Measurements from ENCODE around the gene C4orf50.

GRCh38 chr4:5895287-5895686 is 122.9 kb downstream of the C4orf50 start:
- no peak for TF ChIP-seq EZH2 (IDR thresholded peaks at IDR 0.05; ENCODE audit: low read depth, low read length, severe bottlenecking)
- TF ChIP-seq, protein P1, sequence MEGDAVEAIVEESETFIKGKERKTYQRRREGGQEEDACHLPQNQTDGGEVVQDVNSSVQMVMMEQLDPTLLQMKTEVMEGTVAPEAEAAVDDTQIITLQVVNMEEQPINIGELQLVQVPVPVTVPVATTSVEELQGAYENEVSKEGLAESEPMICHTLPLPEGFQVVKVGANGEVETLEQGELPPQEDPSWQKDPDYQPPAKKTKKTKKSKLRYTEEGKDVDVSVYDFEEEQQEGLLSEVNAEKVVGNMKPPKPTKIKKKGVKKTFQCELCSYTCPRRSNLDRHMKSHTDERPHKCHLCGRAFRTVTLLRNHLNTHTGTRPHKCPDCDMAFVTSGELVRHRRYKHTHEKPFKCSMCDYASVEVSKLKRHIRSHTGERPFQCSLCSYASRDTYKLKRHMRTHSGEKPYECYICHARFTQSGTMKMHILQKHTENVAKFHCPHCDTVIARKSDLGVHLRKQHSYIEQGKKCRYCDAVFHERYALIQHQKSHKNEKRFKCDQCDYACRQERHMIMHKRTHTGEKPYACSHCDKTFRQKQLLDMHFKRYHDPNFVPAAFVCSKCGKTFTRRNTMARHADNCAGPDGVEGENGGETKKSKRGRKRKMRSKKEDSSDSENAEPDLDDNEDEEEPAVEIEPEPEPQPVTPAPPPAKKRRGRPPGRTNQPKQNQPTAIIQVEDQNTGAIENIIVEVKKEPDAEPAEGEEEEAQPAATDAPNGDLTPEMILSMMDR (IDR thresholded peaks at IDR 0.05; ENCODE audit: control extremely low read depth in 1 of 3, insufficient read depth in 1 of 3, low read depth in 1 of 3, low read length in 3 of 3), result no peak
- TF ChIP-seq, protein P2, sequence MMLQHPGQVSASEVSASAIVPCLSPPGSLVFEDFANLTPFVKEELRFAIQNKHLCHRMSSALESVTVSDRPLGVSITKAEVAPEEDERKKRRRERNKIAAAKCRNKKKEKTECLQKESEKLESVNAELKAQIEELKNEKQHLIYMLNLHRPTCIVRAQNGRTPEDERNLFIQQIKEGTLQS (IDR thresholded peaks at IDR 0.05; ENCODE audit: insufficient read depth, low read depth, low read length), result no peak
- TF ChIP-seq GABPA (IDR thresholded peaks at IDR 0.05; ENCODE audit: borderline replicate concordance, insufficient read depth, low read length), result no peak
- no peak for TF ChIP-seq JUND (IDR thresholded peaks at IDR 0.05; ENCODE audit: low read length)
- TF ChIP-seq ZNF274 (IDR thresholded peaks at IDR 0.05; ENCODE audit: borderline replicate concordance, extremely low read depth, low read length), result no peak
- TF ChIP-seq TAF1 (IDR thresholded peaks at IDR 0.05; ENCODE audit: low read depth, low read length), result no peak

Measured in H1 (cell line).